HepG2 (cell line): ENCODE measurements around the gene ANKRD11. TPM values are rescaled to one million over a fixed set of nuclear protein-coding genes. Genes with fewer than 3 reads are reported as not detected.
A peak's percentile ranks its signal among the peaks of the same experiment; 100 is the strongest.

Experiments
- ATAD3A ChIP-seq: sonication (generic); formaldehyde crosslinking; IDR thresholded peaks from 2 replicates; pipeline ENCODE4 v1.4.0; 2020; ENCODE audit warnings: missing genetic modification reagents
- DMTF1 ChIP-seq: sonication (generic); formaldehyde crosslinking; IDR thresholded peaks from 2 replicates; pipeline ENCODE4 v1.4.0; 2020; ENCODE audit warnings: mild to moderate bottlenecking, missing genetic modification reagents
- HNF4A ChIP-seq: sonication (generic); formaldehyde crosslinking; IDR thresholded peaks from 2 replicates; pipeline ENCODE4 v1.4.0; 2020; ENCODE audit warnings: missing genetic modification reagents
- MED1 ChIP-seq: sonication (generic); formaldehyde crosslinking; IDR thresholded peaks from 2 replicates; pipeline ENCODE4 v1.4.0; 2020; ENCODE audit warnings: missing genetic modification reagents
- TRIM24 ChIP-seq: sonication (generic); formaldehyde crosslinking; IDR thresholded peaks from 2 replicates; pipeline ENCODE4 v1.8.0; 2022; ENCODE audit warnings: mild to moderate bottlenecking, missing genetic modification reagents
- ZNF598 ChIP-seq: sonication (generic); formaldehyde crosslinking; IDR thresholded peaks from 2 replicates; pipeline ENCODE4 v1.5.1; 2020; ENCODE audit warnings: mild to moderate bottlenecking, missing genetic modification reagents, borderline replicate concordance
- polyA plus RNA-seq, 8 experiments: library from polyadenylated mRNA; depleted of rRNA in 3 of 8; stranded (reverse) in 7 of 8; unstranded in 1 of 8; fragments of >200 nt; fragmentation: Illumina TruSeq in 4 of 8; extraction: Trizol in 4 of 8; gene quantifications; 2 replicates each; pipeline versions ENCODE4 v1.2.1 to v1.2.3, GENCODE V29; 2011 to 2016; ENCODE audit warnings: low read depth in 4 of 8, missing spikeins in 1 of 8, mixed read lengths in 1 of 8; ENCODE audit not compliant: insufficient read depth in 1 of 8
- total RNA-seq, 5 experiments: library from RNA; depleted of rRNA; stranded (reverse); fragments of >200 nt; fragmentation: Illumina TruSeq; extraction: Trizol; gene quantifications; 2 replicates each; pipeline ENCODE4 v1.2.3, GENCODE V29; 2016; ENCODE audit warnings: low read depth in 1 of 5
- TF ChIP-seq, protein P1 (sequence below): sonication (generic); formaldehyde crosslinking; IDR thresholded peaks from 2 replicates; pipeline ENCODE4 v1.4.0; 2020; ENCODE audit warnings: missing genetic modification reagents
- TF ChIP-seq, protein P2 (sequence below): sonication (generic); formaldehyde crosslinking; IDR thresholded peaks from 2 replicates; pipeline ENCODE4 v1.4.0; 2020; ENCODE audit warnings: mild to moderate bottlenecking, missing genetic modification reagents, borderline replicate concordance
- TF ChIP-seq, protein P3 (sequence below): sonication (generic); formaldehyde crosslinking; conservative IDR thresholded peaks from 2 replicates; pipeline ENCODE4 v1.4.0; 2020; ENCODE audit warnings: missing genetic modification reagents

ANKRD11 gene
- total and polyA plus RNA-seq, 2 of the 13 experiments (the other 11 are each of a cell fraction or from before 2014, with no cell fraction given): 21.4 to 38.4 TPM

GRCh38 chr16:89241187-89242007 lies 249.0 kb downstream of the ANKRD11 start (continued):
- TF ChIP-seq, protein P1, sequence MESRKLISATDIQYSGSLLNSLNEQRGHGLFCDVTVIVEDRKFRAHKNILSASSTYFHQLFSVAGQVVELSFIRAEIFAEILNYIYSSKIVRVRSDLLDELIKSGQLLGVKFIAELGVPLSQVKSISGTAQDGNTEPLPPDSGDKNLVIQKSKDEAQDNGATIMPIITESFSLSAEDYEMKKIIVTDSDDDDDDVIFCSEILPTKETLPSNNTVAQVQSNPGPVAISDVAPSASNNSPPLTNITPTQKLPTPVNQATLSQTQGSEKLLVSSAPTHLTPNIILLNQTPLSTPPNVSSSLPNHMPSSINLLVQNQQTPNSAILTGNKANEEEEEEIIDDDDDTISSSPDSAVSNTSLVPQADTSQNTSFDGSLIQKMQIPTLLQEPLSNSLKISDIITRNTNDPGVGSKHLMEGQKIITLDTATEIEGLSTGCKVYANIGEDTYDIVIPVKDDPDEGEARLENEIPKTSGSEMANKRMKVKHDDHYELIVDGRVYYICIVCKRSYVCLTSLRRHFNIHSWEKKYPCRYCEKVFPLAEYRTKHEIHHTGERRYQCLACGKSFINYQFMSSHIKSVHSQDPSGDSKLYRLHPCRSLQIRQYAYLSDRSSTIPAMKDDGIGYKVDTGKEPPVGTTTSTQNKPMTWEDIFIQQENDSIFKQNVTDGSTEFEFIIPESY (CRISPR knock-in tag): no peak; the same call in none of the 2 replicates
- TF ChIP-seq ZNF598 (no peak), ATAD3A (CRISPR knock-in tag) (no peak), TRIM24 (CRISPR knock-in tag) (no peak), DMTF1 (no peak), MED1 (peak; percentile 86), HNF4A (CRISPR knock-in tag) (peak; percentile 25; the same call in 1 of the 2 replicates)
- TF ChIP-seq, protein P2, sequence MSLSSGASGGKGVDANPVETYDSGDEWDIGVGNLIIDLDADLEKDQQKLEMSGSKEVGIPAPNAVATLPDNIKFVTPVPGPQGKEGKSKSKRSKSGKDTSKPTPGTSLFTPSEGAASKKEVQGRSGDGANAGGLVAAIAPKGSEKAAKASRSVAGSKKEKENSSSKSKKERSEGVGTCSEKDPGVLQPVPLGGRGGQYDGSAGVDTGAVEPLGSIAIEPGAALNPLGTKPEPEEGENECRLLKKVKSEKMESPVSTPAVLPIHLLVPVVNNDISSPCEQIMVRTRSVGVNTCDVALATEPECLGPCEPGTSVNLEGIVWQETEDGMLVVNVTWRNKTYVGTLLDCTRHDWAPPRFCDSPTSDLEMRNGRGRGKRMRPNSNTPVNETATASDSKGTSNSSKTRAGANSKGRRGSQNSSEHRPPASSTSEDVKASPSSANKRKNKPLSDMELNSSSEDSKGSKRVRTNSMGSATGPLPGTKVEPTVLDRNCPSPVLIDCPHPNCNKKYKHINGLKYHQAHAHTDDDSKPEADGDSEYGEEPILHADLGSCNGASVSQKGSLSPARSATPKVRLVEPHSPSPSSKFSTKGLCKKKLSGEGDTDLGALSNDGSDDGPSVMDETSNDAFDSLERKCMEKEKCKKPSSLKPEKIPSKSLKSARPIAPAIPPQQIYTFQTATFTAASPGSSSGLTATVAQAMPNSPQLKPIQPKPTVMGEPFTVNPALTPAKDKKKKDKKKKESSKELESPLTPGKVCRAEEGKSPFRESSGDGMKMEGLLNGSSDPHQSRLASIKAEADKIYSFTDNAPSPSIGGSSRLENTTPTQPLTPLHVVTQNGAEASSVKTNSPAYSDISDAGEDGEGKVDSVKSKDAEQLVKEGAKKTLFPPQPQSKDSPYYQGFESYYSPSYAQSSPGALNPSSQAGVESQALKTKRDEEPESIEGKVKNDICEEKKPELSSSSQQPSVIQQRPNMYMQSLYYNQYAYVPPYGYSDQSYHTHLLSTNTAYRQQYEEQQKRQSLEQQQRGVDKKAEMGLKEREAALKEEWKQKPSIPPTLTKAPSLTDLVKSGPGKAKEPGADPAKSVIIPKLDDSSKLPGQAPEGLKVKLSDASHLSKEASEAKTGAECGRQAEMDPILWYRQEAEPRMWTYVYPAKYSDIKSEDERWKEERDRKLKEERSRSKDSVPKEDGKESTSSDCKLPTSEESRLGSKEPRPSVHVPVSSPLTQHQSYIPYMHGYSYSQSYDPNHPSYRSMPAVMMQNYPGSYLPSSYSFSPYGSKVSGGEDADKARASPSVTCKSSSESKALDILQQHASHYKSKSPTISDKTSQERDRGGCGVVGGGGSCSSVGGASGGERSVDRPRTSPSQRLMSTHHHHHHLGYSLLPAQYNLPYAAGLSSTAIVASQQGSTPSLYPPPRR (CRISPR knock-in tag): peak; percentile 41; the same call in 1 of the 2 replicates
- TF ChIP-seq, protein P3, sequence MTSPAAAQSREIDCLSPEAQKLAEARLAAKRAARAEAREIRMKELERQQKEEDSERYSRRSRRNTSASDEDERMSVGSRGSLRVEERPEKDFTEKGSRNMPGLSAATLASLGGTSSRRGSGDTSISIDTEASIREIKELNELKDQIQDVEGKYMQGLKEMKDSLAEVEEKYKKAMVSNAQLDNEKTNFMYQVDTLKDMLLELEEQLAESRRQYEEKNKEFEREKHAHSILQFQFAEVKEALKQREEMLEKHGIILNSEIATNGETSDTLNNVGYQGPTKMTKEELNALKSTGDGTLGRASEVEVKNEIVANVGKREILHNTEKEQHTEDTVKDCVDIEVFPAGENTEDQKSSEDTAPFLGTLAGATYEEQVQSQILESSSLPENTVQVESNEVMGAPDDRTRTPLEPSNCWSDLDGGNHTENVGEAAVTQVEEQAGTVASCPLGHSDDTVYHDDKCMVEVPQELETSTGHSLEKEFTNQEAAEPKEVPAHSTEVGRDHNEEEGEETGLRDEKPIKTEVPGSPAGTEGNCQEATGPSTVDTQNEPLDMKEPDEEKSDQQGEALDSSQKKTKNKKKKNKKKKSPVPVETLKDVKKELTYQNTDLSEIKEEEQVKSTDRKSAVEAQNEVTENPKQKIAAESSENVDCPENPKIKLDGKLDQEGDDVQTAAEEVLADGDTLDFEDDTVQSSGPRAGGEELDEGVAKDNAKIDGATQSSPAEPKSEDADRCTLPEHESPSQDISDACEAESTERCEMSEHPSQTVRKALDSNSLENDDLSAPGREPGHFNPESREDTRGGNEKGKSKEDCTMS (CRISPR knock-in tag): no peak
